Brain microvascular endothelial cell (primary cell): ENCODE measurements around the gene NUP133.

Experiments
- DNase-seq: peaks from one replicate; pipeline ENCODE4 v3.0.0-alpha.2; 2020
- H3K27ac ChIP-seq: fragments of 250-450 bp; sonication (Bioruptor Pico); 2 replicates; pipeline ENCODE4 v1.5.1; 2020; ENCODE audit warnings: mild to moderate bottlenecking, moderate library complexity
- H3K27me3 ChIP-seq: fragments of 250-450 bp; sonication (Bioruptor Pico); replicated peaks from 2 replicates; pipeline ENCODE4 v1.5.1; 2020; ENCODE audit warnings: mild to moderate bottlenecking
- H3K36me3 ChIP-seq: fragments of 250-450 bp; sonication (Bioruptor Pico); replicated peaks from 2 replicates; pipeline ENCODE4 v1.5.1; 2020; ENCODE audit warnings: mild to moderate bottlenecking
- H3K4me3 ChIP-seq: 2 replicates; pipeline ENCODE4 v1.5.1; 2011; ENCODE audit warnings: low read depth, mild to moderate bottlenecking, control low read depth, low read length, moderate library complexity
- in situ Hi-C: cut with HindIII; loops from 2 replicates; pipeline ENCODE4 v1.10.0; 2017; ENCODE audit warnings: low sequenced_read_pairs, low pct_ligation_motif_present
- TF ChIP-seq, protein P1 (sequence below): IDR thresholded peaks from 2 replicates; pipeline ENCODE4 v1.5.1; 2011; ENCODE audit warnings: low read depth, mild to moderate bottlenecking, moderate library complexity, low read length, control low read depth, inconsistent platforms; ENCODE audit errors: missing control alignments

The NUP133 gene

DNA sequence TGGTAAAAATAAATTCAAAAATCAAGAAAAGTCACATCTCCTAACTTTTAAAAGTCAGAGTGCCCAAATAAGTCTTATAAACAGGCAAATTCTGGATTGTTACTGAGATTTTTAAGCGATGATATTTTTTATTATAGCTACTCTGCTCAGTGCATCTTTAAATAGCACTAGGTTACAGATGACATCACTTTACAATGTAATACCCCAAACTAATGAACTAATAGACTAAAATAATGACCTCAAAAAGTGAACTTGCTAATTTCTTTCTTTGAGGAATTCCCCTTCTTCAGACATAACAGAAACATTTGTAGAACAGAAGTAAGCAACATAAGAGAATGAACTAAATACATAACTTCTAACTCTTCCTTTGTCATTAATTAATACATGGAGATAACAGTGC is 41.3 kb downstream of the NUP133 start:
- Histone ChIP-seq H3K27me3 (no peaks in the 10 kb centered on the region), H3K4me3 (no peak overlapping the region), H3K27ac (no peak overlapping the region), H3K36me3 (peaks cover 36% of the 10 kb centered on the region)
- no peak for DNase-seq
- in situ Hi-C loops, result loop anchor here (25.0 kb wide), 1 partner anchor 205 kb away; the partner anchor contains the start of gene RAB4A
- TF ChIP-seq, protein P1, sequence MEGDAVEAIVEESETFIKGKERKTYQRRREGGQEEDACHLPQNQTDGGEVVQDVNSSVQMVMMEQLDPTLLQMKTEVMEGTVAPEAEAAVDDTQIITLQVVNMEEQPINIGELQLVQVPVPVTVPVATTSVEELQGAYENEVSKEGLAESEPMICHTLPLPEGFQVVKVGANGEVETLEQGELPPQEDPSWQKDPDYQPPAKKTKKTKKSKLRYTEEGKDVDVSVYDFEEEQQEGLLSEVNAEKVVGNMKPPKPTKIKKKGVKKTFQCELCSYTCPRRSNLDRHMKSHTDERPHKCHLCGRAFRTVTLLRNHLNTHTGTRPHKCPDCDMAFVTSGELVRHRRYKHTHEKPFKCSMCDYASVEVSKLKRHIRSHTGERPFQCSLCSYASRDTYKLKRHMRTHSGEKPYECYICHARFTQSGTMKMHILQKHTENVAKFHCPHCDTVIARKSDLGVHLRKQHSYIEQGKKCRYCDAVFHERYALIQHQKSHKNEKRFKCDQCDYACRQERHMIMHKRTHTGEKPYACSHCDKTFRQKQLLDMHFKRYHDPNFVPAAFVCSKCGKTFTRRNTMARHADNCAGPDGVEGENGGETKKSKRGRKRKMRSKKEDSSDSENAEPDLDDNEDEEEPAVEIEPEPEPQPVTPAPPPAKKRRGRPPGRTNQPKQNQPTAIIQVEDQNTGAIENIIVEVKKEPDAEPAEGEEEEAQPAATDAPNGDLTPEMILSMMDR, result no peak

DNA sequence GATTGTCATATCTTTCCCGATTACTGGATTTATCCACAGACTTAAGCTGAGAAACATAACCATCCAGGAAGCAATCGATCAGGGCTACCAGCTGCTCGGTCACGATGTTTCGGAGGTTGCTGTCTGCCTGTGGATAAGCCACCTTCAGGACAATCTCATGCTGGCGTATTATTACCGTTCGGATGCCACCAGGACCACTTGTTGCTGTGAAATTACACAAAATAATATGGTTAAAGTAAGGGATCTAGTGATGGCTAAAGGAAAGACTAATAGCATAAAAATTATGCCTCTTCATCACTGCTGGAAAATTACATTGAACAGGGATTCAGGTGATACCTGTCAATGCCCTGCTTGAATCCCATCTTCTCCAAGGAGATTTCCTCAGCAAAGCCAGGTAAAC is 43.5 kb downstream of the NUP133 start:
- Histone ChIP-seq H3K27me3 (no peaks in the 10 kb centered on the region), H3K4me3 (no peak overlapping the region), H3K27ac (no peak overlapping the region), H3K36me3 (peaks cover 45% of the 10 kb centered on the region)
- in situ Hi-C loops, result loop anchor here (25.0 kb wide), 1 partner anchor 202 kb away; the partner anchor contains the start of gene RAB4A
- no peak for DNase-seq
- TF ChIP-seq, protein P1, result no peak

DNA sequence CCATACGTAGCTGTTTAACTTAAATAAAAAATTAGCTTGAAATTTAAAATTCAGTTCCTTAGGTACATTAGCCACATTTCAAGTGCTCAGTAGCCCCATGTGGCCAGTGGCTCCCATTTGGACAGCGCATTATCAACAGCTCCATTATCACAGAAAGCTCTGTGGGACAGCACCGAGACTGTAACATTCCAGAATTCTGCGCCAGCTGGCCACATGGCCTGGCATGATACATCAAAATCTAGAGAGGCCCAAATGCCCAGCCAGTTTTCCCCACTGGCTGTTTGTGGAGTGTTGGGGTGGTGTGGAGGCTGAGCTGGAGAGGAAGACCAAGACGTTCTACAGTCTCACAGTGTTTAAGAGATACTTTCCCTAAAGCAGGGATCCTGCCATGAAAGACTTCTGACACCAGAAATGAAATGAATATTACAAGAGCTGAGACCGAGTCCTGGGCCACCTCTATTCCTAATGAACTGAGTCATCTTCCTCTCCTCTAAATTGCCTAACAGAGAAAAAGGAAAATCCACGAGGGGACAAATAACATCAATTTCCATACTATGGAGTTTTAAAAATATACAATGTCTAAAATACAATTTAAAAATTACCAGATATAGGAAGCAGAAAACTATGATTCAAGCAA is 47.0 kb downstream of the NUP133 start:
- Histone ChIP-seq H3K27me3 (no peaks in the 10 kb centered on the region), H3K27ac (no peak overlapping the region), H3K36me3 (peaks cover 45% of the 10 kb centered on the region), H3K4me3 (no peak overlapping the region)
- TF ChIP-seq, protein P1, result no peak
- DNase-seq, result no peak
- in situ Hi-C loops, result loop anchor here (25.0 kb wide), 1 partner anchor 199 kb away; the partner anchor contains the start of gene RAB4A

DNA sequence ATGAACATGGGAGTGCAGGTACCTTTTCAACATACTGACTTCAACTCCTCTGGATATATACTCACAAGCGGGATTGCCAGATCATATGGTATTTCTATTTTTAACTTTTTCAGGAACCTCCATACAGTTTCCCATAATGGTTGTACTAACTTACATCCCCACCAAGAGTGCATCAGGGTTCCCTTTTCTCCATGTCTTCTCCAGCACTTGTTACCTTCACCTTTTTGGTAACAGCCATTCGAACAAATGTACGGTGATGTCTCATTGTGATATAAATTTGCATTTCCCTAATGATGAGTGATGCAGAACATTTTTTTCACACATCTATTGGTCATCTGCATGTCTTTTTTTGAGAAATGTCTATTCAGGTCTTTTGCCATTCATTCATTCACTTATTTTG is 48.3 kb downstream of the NUP133 start:
- in situ Hi-C loops, result loop anchor here (25.0 kb wide), 1 partner anchor 198 kb away; the partner anchor contains the start of gene RAB4A
- TF ChIP-seq, protein P1, result no peak
- Histone ChIP-seq H3K27ac (no peak overlapping the region), H3K36me3 (peaks cover 44% of the 10 kb centered on the region), H3K4me3 (no peak overlapping the region), H3K27me3 (no peaks in the 10 kb centered on the region)
- no peak for DNase-seq

DNA sequence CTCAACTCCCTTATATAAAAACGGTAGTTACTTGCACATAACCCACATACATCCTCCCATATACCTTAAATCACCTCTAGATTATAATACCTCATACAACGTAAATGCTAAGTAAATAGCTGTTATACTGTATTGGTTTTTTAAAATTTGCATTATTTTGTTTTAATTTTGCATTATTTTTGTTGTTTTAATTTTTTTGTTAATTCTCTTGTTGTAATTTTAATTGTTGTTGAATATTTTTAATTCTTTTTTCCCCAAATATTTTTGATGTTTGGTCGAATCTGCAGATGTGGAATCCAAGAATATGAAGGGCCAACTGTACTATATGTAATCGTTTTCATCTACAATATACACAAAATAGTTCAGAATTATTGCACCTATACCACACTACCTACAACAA is 50.7 kb downstream of the NUP133 start:
- in situ Hi-C loops, result loop anchor here (25.0 kb wide), 1 partner anchor 195 kb away; the partner anchor contains the start of gene RAB4A
- TF ChIP-seq, protein P1, result no peak
- Histone ChIP-seq H3K36me3 (peaks cover 28% of the 10 kb centered on the region), H3K27me3 (no peaks in the 10 kb centered on the region), H3K27ac (no peak overlapping the region), H3K4me3 (no peak overlapping the region)
- no peak for DNase-seq
